HepG2 (cell line): ENCODE measurements around the gene ETS2. TPM values are rescaled to one million over a fixed set of nuclear protein-coding genes. Genes with fewer than 3 reads are reported as not detected.

ENCODE experiments used
- ATAC-seq: fragments of 200-7000 bp; cut with Tn5 transposase; 3 replicates; pipeline ENCODE4 v1.9.1; 2020; ENCODE audit warnings: mild to moderate bottlenecking, moderate library complexity
- BruUV-seq: library from RNA; stranded (reverse); fragments of 400-500 nt; replicated peaks from 2 replicates; lab custom pipeline; 2021; lab: Mats Ljungman, UMichigan
- CTCF ChIA-PET: fragments of 300-600 bp; formaldehyde crosslinking; extraction: SDS; loops from one replicate; lab custom pipeline; 2021; ENCODE audit warnings: low total read pairs, inconsistent platforms, low intra/inter-chr PET ratio; lab: Yijun Ruan, JAX
- POLR2A ChIA-PET: fragments of 350-600 bp; sonication (Branson Sonifier 250); formaldehyde crosslinking; loops from one replicate; lab custom pipeline; 2020; ENCODE audit warnings: antibody characterized with exemption, inconsistent platforms; lab: Yijun Ruan, JAX
- DNase-seq: peaks from one replicate; pipeline ENCODE4 v3.0.0-alpha.2; 2015; ENCODE audit warnings: low spot score
- FAIRE-seq: peaks from 3 replicates; lab custom pipeline; 2011; peaks lifted over from hg19 to GRCh38; lab: Jason Lieb, UNC
- H2AFZ ChIP-seq: one replicate; pipeline ENCODE4 v1.6.1; 2011; ENCODE audit warnings: low read length, inconsistent platforms
- H3K27ac ChIP-seq: fragments of 300-600 bp; 3 replicates; pipeline ENCODE4 v1.8.0; 2011; ENCODE audit warnings: mixed run types, mild to moderate bottlenecking, mixed read lengths, low read length, inconsistent platforms; ENCODE audit not compliant: insufficient read depth; ENCODE audit errors: extremely low read length
- H3K27me3 ChIP-seq, 2 experiments: fragments of 200-600 bp in 1 of 2; 2 replicates in 1 of 2; 3 replicates in 1 of 2; pipeline versions ENCODE4 v1.6.0 to v1.8.0; 2011; ENCODE audit warnings: low read length in 2 of 2, mild to moderate bottlenecking in 2 of 2, moderate library complexity in 2 of 2, inconsistent platforms in 1 of 2; ENCODE audit not compliant: insufficient read depth in 2 of 2, control insufficient read depth in 1 of 2
- H3K36me3 ChIP-seq, 2 experiments: fragments of 200-600 bp in 1 of 2; replicated peaks in 1 of 2; 2 replicates in 1 of 2; 3 replicates in 1 of 2; pipeline versions ENCODE4 v1.5.1 to v1.8.0; 2011; ENCODE audit warnings: low read length in 2 of 2, inconsistent platforms in 1 of 2; ENCODE audit not compliant: insufficient read depth in 2 of 2, control insufficient read depth in 1 of 2
- H3K4me1 ChIP-seq: 2 replicates; pipeline ENCODE4 v1.5.1; 2012; ENCODE audit warnings: low read length, inconsistent platforms; ENCODE audit not compliant: insufficient read depth
- H3K4me2 ChIP-seq: 2 replicates; pipeline ENCODE4 v1.6.0; 2011; ENCODE audit warnings: low read depth, low read length, inconsistent platforms
- H3K4me3 ChIP-seq, 3 experiments: fragments of 200-600 bp in 1 of 3; sonication (generic), shearing (Covaris generic) in 1 of 3; replicated peaks in 1 of 3; 2 replicates each; pipeline ENCODE4 v1.5.1; 2011 to 2016; ENCODE audit warnings: low read length in 3 of 3, inconsistent platforms in 2 of 3, low read depth in 2 of 3, mild to moderate bottlenecking in 2 of 3, control low read depth in 1 of 3, mixed read lengths in 1 of 3; ENCODE audit not compliant: insufficient read depth in 1 of 3
- H3K79me2 ChIP-seq: one replicate; pipeline ENCODE4 v1.6.1; 2011; ENCODE audit warnings: low read length, inconsistent platforms; ENCODE audit not compliant: insufficient read depth
- H3K9ac ChIP-seq: 2 replicates; pipeline ENCODE4 v1.6.0; 2011; ENCODE audit warnings: mild to moderate bottlenecking, low read depth, low read length, inconsistent platforms; ENCODE audit not compliant: insufficient read depth
- H3K9me3 ChIP-seq: 2 replicates; pipeline ENCODE4 v1.5.1; 2012; ENCODE audit warnings: mild to moderate bottlenecking, low read length
- H4K20me1 ChIP-seq: 2 replicates; pipeline ENCODE4 v1.6.0; 2011; ENCODE audit warnings: inconsistent platforms, mild to moderate bottlenecking, low read length, moderate library complexity; ENCODE audit not compliant: insufficient read depth
- MAFK ChIP-seq, 2 experiments: IDR thresholded peaks in 1 of 2; conservative IDR thresholded peaks in 1 of 2; 2 replicates each; pipeline ENCODE4 v1.6.1; 2011; ENCODE audit warnings: improper control_type of control experiment in 2 of 2, low read length in 2 of 2
- MAX ChIP-seq: IDR thresholded peaks from 2 replicates; pipeline ENCODE4 v1.6.1; 2012; ENCODE audit warnings: inconsistent platforms
- MXD3 ChIP-seq: IDR thresholded peaks from 2 replicates; pipeline ENCODE4 v1.6.1; 2016; ENCODE audit warnings: mild to moderate bottlenecking, missing biosample characterization, missing genetic modification reagents
- ZNF674 ChIP-seq: sonication (generic); formaldehyde crosslinking; IDR thresholded peaks from 2 replicates; pipeline ENCODE4 v1.5.0; 2020; ENCODE audit warnings: low read depth, mild to moderate bottlenecking, missing genetic modification reagents
- ZNF782 ChIP-seq: sonication (generic); formaldehyde crosslinking; IDR thresholded peaks from 2 replicates; pipeline ENCODE4 v1.4.0; 2020; ENCODE audit warnings: missing genetic modification reagents, mild to moderate bottlenecking, borderline replicate concordance
- WGBS: methylation state at CpG from one replicate; pipeline ENCODE4 v1.1.6; 2017; ENCODE audit warnings: low lambda C conversion rate; 5-methylcytosine and 5-hydroxymethylcytosine counted together
- in situ Hi-C: cut with HindIII; loops from 2 replicates; pipeline ENCODE4 v1.10.0; 2017; ENCODE audit warnings: low pct_unique_long_range_greater_than_20kb; ENCODE audit not compliant: extremely low pct_ligation_motif_present
- intact Hi-C: fragments of 100-400 bp; cut with micrococcal nuclease; formaldehyde crosslinking; loops from one replicate; pipeline ENCODE4 v1.10.0; 2022; ENCODE audit not compliant: unreplicated experiment
- polyA plus RNA-seq, 8 experiments: library from polyadenylated mRNA; depleted of rRNA in 3 of 8; stranded (reverse) in 7 of 8; unstranded in 1 of 8; fragments of >200 nt; fragmentation: Illumina TruSeq in 4 of 8; extraction: Trizol in 4 of 8; gene quantifications; 2 replicates each; pipeline versions ENCODE4 v1.2.1 to v1.2.3, GENCODE V29; 2011 to 2016; ENCODE audit warnings: low read depth in 4 of 8, missing spikeins in 1 of 8, mixed read lengths in 1 of 8; ENCODE audit not compliant: insufficient read depth in 1 of 8
- total RNA-seq, 5 experiments: library from RNA; depleted of rRNA; stranded (reverse); fragments of >200 nt; fragmentation: Illumina TruSeq; extraction: Trizol; gene quantifications; 2 replicates each; pipeline ENCODE4 v1.2.3, GENCODE V29; 2016; ENCODE audit warnings: low read depth in 1 of 5

Gene ETS2
- total and polyA plus RNA-seq, 2 of the 13 experiments (the other 11 are each of a cell fraction or from before 2014, with no cell fraction given): 24.6 to 64.4 TPM

- BruUV-seq: no TSS peak
- in situ Hi-C loops (no loop called here), intact Hi-C loops (no loop called here)
- ATAC-seq (no peak), FAIRE-seq (no peak), DNase-seq (no peak)
- H3K4me1 ChIP-seq: peaks cover 23% of the 10 kb centered on the region
- ChIA-PET CTCF (no interaction called here), POLR2A (no interaction called here)
- no peaks in the 10 kb centered on the region for H4K20me1 ChIP-seq
- H3K9ac ChIP-seq: no peak overlapping the region
- H3K9me3 ChIP-seq: 0 out of 2 replicates have a peak, but pooled peaks cover 5% of the 10 kb centered on the region
- H3K27me3 ChIP-seq: no peaks in the 10 kb centered on the region
- 73% methylated on average over 17 of the region's 17 CpGs for WGBS
- H2AFZ ChIP-seq: no peak overlapping the region
- no peak overlapping the region for H3K27ac ChIP-seq
- H3K79me2 ChIP-seq: no peaks in the 10 kb centered on the region
- TF ChIP-seq MXD3 (CRISPR knock-in tag) (no peak), ZNF782 (CRISPR knock-in tag) (no peak)
- no peak overlapping the region for H3K4me2 ChIP-seq
- no peaks in the 10 kb centered on the region for H3K36me3 ChIP-seq
- no peak overlapping the region for H3K4me3 ChIP-seq
These were observed 34.9 kb downstream of the ETS2 start for GRCh38 chr21:38840456-38841300.

GRCh38 chr21:38841472-38841871 lies 35.7 kb downstream of the ETS2 start:
- Histone ChIP-seq H3K79me2 (no peaks in the 10 kb centered on the region), H3K27me3 (no peaks in the 10 kb centered on the region), H3K4me1 (peaks cover 23% of the 10 kb centered on the region), H3K4me2 (no peak overlapping the region), H3K4me3 (no peak overlapping the region), H3K27ac (no peak overlapping the region), H3K9me3 (0 out of 2 replicates have a peak, but pooled peaks cover 5% of the 10 kb centered on the region), H4K20me1 (no peaks in the 10 kb centered on the region), H3K36me3 (no peaks in the 10 kb centered on the region), H3K9ac (no peak overlapping the region), H2AFZ (no peak overlapping the region)
- no peak for TF ChIP-seq ZNF674 (CRISPR knock-in tag)
- TF ChIP-seq MAX: no peak
- TF ChIP-seq MAFK (conservative IDR thresholded peaks at IDR 0.05 in 1 of 2, IDR thresholded peaks at IDR 0.05 in 1 of 2; ENCODE audit: low read length in 2 of 2): 0 out of 4 replicates have a peak, but pooled peaks of 1 of the 2 experiments have one; percentile 18
- CTCF ChIA-PET: no interaction called here
- in situ Hi-C loops: no loop called here
- DNase-seq (no peak), FAIRE-seq (no peak), ATAC-seq (no peak)
- 100% methylated on average over 2 of the region's 2 CpGs for WGBS
- no TSS peak for BruUV-seq
- intact Hi-C loops: no loop called here
- POLR2A ChIA-PET: no interaction called here
